ENCODE measurements around the gene SNX33.
A peak's percentile ranks its signal among the peaks of the same experiment; 100 is the strongest.

Gene SNX33

GRCh38 chr15:75656331-75656730 lies 8.6 kb downstream of the SNX33 start:
- WGBS (ENCODE audit: extremely low coverage, insufficient coverage, low lambda C conversion rate) = no CpG with 5 or more reads among the region's 5 CpGs
- Histone ChIP-seq H3K79me2 (ENCODE audit: control insufficient read depth, insufficient read depth, low read length) (peaks cover 13% of the 10 kb centered on the region), H3K4me1 (ENCODE audit: control insufficient read depth, low read depth, low read length) (peaks cover 1% of the 10 kb centered on the region)

GRCh38 chr15:75656813-75657212 lies 9.1 kb downstream of the SNX33 start:
- WGBS (ENCODE audit: extremely low coverage, insufficient coverage, low lambda C conversion rate) = no CpG with 5 or more reads among the region's 22 CpGs
- H4K8ac ChIP-seq (ENCODE audit: low read depth, low read length) = no peak overlapping the region
- no peak overlapping the region for H3K18ac ChIP-seq (ENCODE audit: low read length)
- no peak overlapping the region for H3K9ac ChIP-seq (ENCODE audit: low read length)
- H3K4me1 ChIP-seq (ENCODE audit: control insufficient read depth, low read depth, low read length) = no peaks in the 10 kb centered on the region
- H3K79me1 ChIP-seq (ENCODE audit: low read length) = peaks cover 18% of the 10 kb centered on the region
- H2AK5ac ChIP-seq (ENCODE audit: low read length) = no peak overlapping the region
- no peak overlapping the region for H2BK5ac ChIP-seq (ENCODE audit: low read length)
- no peak overlapping the region for H4K5ac ChIP-seq (ENCODE audit: low read length)
- no peak overlapping the region for H3K56ac ChIP-seq (ENCODE audit: low read length)
- H3K4ac ChIP-seq (ENCODE audit: low read depth, low read length) = no peak overlapping the region
- H3K23ac ChIP-seq (ENCODE audit: low read length) = no peak overlapping the region
- peaks cover 10% of the 10 kb centered on the region for H3K79me2 ChIP-seq (ENCODE audit: control insufficient read depth, insufficient read depth, low read length)
- H3K36me3 ChIP-seq (ENCODE audit: control insufficient read depth, insufficient read depth, low read length) = no peaks in the 10 kb centered on the region
- H3K4me2 ChIP-seq (ENCODE audit: low read length) = no peak overlapping the region
- no peak for DNase-seq
- no peak overlapping the region for H3K27ac ChIP-seq (ENCODE audit: low read depth, low read length)
- H2BK15ac ChIP-seq (replicated peaks; ENCODE audit: low read depth) = no peak overlapping the region
- no peak overlapping the region for H2BK120ac ChIP-seq (ENCODE audit: low read depth, low read length)
- H3K27me3 ChIP-seq (ENCODE audit: insufficient read depth, low read length, poor library complexity) = no peaks in the 10 kb centered on the region
- no peak overlapping the region for H3K4me3 ChIP-seq (ENCODE audit: low read length)

More at GRCh38 chr15:75656331-75656730, 8.6 kb downstream of the SNX33 start:
- Histone ChIP-seq H3K18ac (ENCODE audit: low read length) (no peak overlapping the region), H3K4me2 (ENCODE audit: low read length) (no peak overlapping the region), H2AK5ac (ENCODE audit: low read length) (no peak overlapping the region), H2BK120ac (ENCODE audit: low read depth, low read length) (no peak overlapping the region), H3K79me1 (ENCODE audit: low read length) (peaks cover 19% of the 10 kb centered on the region), H3K27ac (ENCODE audit: low read depth, low read length) (no peak overlapping the region), H3K4ac (ENCODE audit: low read depth, low read length) (no peak overlapping the region), H4K5ac (ENCODE audit: low read length) (no peak overlapping the region), H3K4me3 (ENCODE audit: low read length) (no peak overlapping the region), H3K36me3 (ENCODE audit: control insufficient read depth, insufficient read depth, low read length) (no peaks in the 10 kb centered on the region), H2BK5ac (ENCODE audit: low read length) (no peak overlapping the region), H3K9ac (ENCODE audit: low read length) (no peak overlapping the region), H3K27me3 (ENCODE audit: insufficient read depth, low read length, poor library complexity) (no peaks in the 10 kb centered on the region), H4K8ac (ENCODE audit: low read depth, low read length) (no peak overlapping the region), H3K56ac (ENCODE audit: low read length) (no peak overlapping the region), H2BK15ac (replicated peaks; ENCODE audit: low read depth) (no peak overlapping the region), H3K23ac (ENCODE audit: low read length) (no peak overlapping the region)
- no peak for DNase-seq

GRCh38 chr15:75659141-75659771 lies 11.5 kb downstream of the SNX33 start:
- no peaks in the 10 kb centered on the region for H3K4me1 ChIP-seq (ENCODE audit: control insufficient read depth, low read depth, low read length)
- H2BK15ac ChIP-seq (replicated peaks; ENCODE audit: low read depth) = no peak overlapping the region
- no peak overlapping the region for H3K27ac ChIP-seq (ENCODE audit: low read depth, low read length)
- H3K9ac ChIP-seq (ENCODE audit: low read length) = no peak overlapping the region
- DNase-seq = no peak
- H3K36me3 ChIP-seq (ENCODE audit: control insufficient read depth, insufficient read depth, low read length) = no peaks in the 10 kb centered on the region
- H4K5ac ChIP-seq (ENCODE audit: low read length) = no peak overlapping the region
- no peak overlapping the region for H4K8ac ChIP-seq (ENCODE audit: low read depth, low read length)
- no peak overlapping the region for H2BK5ac ChIP-seq (ENCODE audit: low read length)
- peaks cover 7% of the 10 kb centered on the region for H3K79me1 ChIP-seq (ENCODE audit: low read length)
- no peak overlapping the region for H3K4me2 ChIP-seq (ENCODE audit: low read length)
- no peak overlapping the region for H3K56ac ChIP-seq (ENCODE audit: low read length)
- H2AK5ac ChIP-seq (ENCODE audit: low read length) = no peak overlapping the region
- no peaks in the 10 kb centered on the region for H3K27me3 ChIP-seq (ENCODE audit: insufficient read depth, low read length, poor library complexity)
- H3K23ac ChIP-seq (ENCODE audit: low read length) = no peak overlapping the region
- H2BK120ac ChIP-seq (ENCODE audit: low read depth, low read length) = no peak overlapping the region
- H3K4ac ChIP-seq (ENCODE audit: low read depth, low read length) = no peak overlapping the region
- no peak overlapping the region for H3K18ac ChIP-seq (ENCODE audit: low read length)
- H3K4me3 ChIP-seq (ENCODE audit: low read length) = no peak overlapping the region
- H3K79me2 ChIP-seq (ENCODE audit: control insufficient read depth, insufficient read depth, low read length) = peaks cover 2% of the 10 kb centered on the region
- no CpG with 5 or more reads among the region's 9 CpGs for WGBS (ENCODE audit: extremely low coverage, insufficient coverage, low lambda C conversion rate)

- H3K36me3 ChIP-seq (ENCODE audit: control insufficient read depth, insufficient read depth, low read length) = no peaks in the 10 kb centered on the region
- no peaks in the 10 kb centered on the region for H3K79me2 ChIP-seq (ENCODE audit: control insufficient read depth, insufficient read depth, low read length)
- no peak overlapping the region for H3K9ac ChIP-seq (ENCODE audit: low read length)
- no peak overlapping the region for H4K8ac ChIP-seq (ENCODE audit: low read depth, low read length)
- H2BK5ac ChIP-seq (ENCODE audit: low read length) = no peak overlapping the region
- H2BK15ac ChIP-seq (replicated peaks; ENCODE audit: low read depth) = no peak overlapping the region
- no peak overlapping the region for H3K4me3 ChIP-seq (ENCODE audit: low read length)
- no peak overlapping the region for H2AK5ac ChIP-seq (ENCODE audit: low read length)
- H3K18ac ChIP-seq (ENCODE audit: low read length) = no peak overlapping the region
- H3K4me2 ChIP-seq (ENCODE audit: low read length) = no peak overlapping the region
- H3K56ac ChIP-seq (ENCODE audit: low read length) = no peak overlapping the region
- no peak overlapping the region for H2BK120ac ChIP-seq (ENCODE audit: low read depth, low read length)
- peaks cover 5% of the 10 kb centered on the region for H3K79me1 ChIP-seq (ENCODE audit: low read length)
- DNase-seq = no peak
- no peak overlapping the region for H3K4ac ChIP-seq (ENCODE audit: low read depth, low read length)
- WGBS (ENCODE audit: extremely low coverage, insufficient coverage, low lambda C conversion rate) = no CpG with 5 or more reads among the region's 17 CpGs
- no peaks in the 10 kb centered on the region for H3K27me3 ChIP-seq (ENCODE audit: insufficient read depth, low read length, poor library complexity)
- H3K27ac ChIP-seq (ENCODE audit: low read depth, low read length) = no peak overlapping the region
- no peaks in the 10 kb centered on the region for H3K4me1 ChIP-seq (ENCODE audit: control insufficient read depth, low read depth, low read length)
- H3K23ac ChIP-seq (ENCODE audit: low read length) = no peak overlapping the region
- no peak overlapping the region for H4K5ac ChIP-seq (ENCODE audit: low read length)
Observed at GRCh38 chr15:75659928-75660645, 12.4 kb downstream of the SNX33 start.

GRCh38 chr15:75661100-75661755 lies 13.5 kb downstream of the SNX33 start:
- Histone ChIP-seq H3K4me2 (ENCODE audit: low read length) (no peak overlapping the region), H3K27ac (ENCODE audit: low read depth, low read length) (no peak overlapping the region), H3K18ac (ENCODE audit: low read length) (no peak overlapping the region), H3K4me1 (ENCODE audit: control insufficient read depth, low read depth, low read length) (no peaks in the 10 kb centered on the region), H3K27me3 (ENCODE audit: insufficient read depth, low read length, poor library complexity) (no peaks in the 10 kb centered on the region), H3K4ac (ENCODE audit: low read depth, low read length) (no peak overlapping the region), H3K9ac (ENCODE audit: low read length) (peak overlapping the region; percentile 18), H2BK120ac (ENCODE audit: low read depth, low read length) (no peak overlapping the region), H3K23ac (ENCODE audit: low read length) (no peak overlapping the region), H3K36me3 (ENCODE audit: control insufficient read depth, insufficient read depth, low read length) (no peaks in the 10 kb centered on the region), H3K56ac (ENCODE audit: low read length) (peak overlapping the region; percentile 59), H2BK5ac (ENCODE audit: low read length) (no peak overlapping the region), H4K8ac (ENCODE audit: low read depth, low read length) (no peak overlapping the region), H2BK15ac (replicated peaks; ENCODE audit: low read depth) (no peak overlapping the region), H3K79me1 (ENCODE audit: low read length) (peaks cover 2% of the 10 kb centered on the region), H3K4me3 (ENCODE audit: low read length) (no peak overlapping the region), H4K5ac (ENCODE audit: low read length) (no peak overlapping the region), H3K79me2 (ENCODE audit: control insufficient read depth, insufficient read depth, low read length) (no peaks in the 10 kb centered on the region), H2AK5ac (ENCODE audit: low read length) (no peak overlapping the region)
- WGBS (ENCODE audit: extremely low coverage, insufficient coverage, low lambda C conversion rate) = no CpG with 5 or more reads among the region's 14 CpGs
- DNase-seq = peak; percentile 86

All from mesendoderm (in vitro differentiated cells).